Parathyroid adenoma (tissue), 2 donors: ENCODE measurements around the gene PIR.

ENCODE experiments used
- H2AFZ ChIP-seq: fragments of 300-600 bp; sonication (generic); one replicate; pipeline ENCODE4 v1.7.0; 2017; ENCODE audit warnings: antibody characterized with exemption, mild to moderate bottlenecking
- H3K27ac ChIP-seq: fragments of 300-600 bp; sonication (generic); one replicate; pipeline ENCODE4 v1.7.0; 2017
- H3K27me3 ChIP-seq: fragments of 300-600 bp; sonication (generic); one replicate; pipeline ENCODE4 v1.7.0; 2017; ENCODE audit warnings: low read length; ENCODE audit not compliant: control insufficient read depth, insufficient read depth
- H3K36me3 ChIP-seq: fragments of 300-600 bp; sonication (generic); one replicate; pipeline ENCODE4 v1.7.0; 2017; ENCODE audit warnings: low read length; ENCODE audit not compliant: control insufficient read depth, insufficient read depth
- H3K4me1 ChIP-seq: fragments of 300-600 bp; sonication (generic); one replicate; pipeline ENCODE4 v1.7.0; 2017; ENCODE audit warnings: control low read depth
- H3K4me2 ChIP-seq: fragments of 300-600 bp; sonication (generic); one replicate; pipeline ENCODE4 v1.7.0; 2017; ENCODE audit warnings: low read length
- H3K4me3 ChIP-seq: fragments of 300-600 bp; sonication (generic); one replicate; pipeline ENCODE4 v1.7.0; 2017; ENCODE audit warnings: low read depth, low read length
- H3K79me2 ChIP-seq: fragments of 300-600 bp; sonication (generic); one replicate; pipeline ENCODE4 v1.7.0; 2017; ENCODE audit warnings: control low read depth
- H3K9ac ChIP-seq: fragments of 300-600 bp; sonication (generic); one replicate; pipeline ENCODE4 v1.7.0; 2017; ENCODE audit warnings: mild to moderate bottlenecking
- H3K9me3 ChIP-seq: fragments of 300-600 bp; sonication (generic); one replicate; pipeline ENCODE4 v1.7.0; 2017; ENCODE audit warnings: low read length; ENCODE audit not compliant: control insufficient read depth
- CTCF ChIP-seq: fragments of 300-600 bp; sonication (generic); IDR thresholded peaks from one replicate; pipeline ENCODE4 v1.7.0; 2017; ENCODE audit warnings: antibody characterized with exemption, mild to moderate bottlenecking
- donor health status: primary hyperparathyroidism.

PIR gene

GRCh38 chrX:15335135-15336022 lies 157.8 kb downstream of the PIR start, which contains the start of gene PIGA:
Gene PIGA (minus strand): TSS chrX:15335523. CDS start chrX:15331930, 3,593 bp downstream.
- H3K79me2 ChIP-seq: no peaks in the 10 kb centered on the region
- no peak for TF ChIP-seq CTCF
- H3K4me3 ChIP-seq: peak within 1 kb of the TSS; percentile 74
- H3K36me3 ChIP-seq: no peaks in the 10 kb centered on the region
- no peaks in the 10 kb centered on the region for H3K4me1 ChIP-seq
- peak within 1 kb of the TSS; percentile 63 for H3K27ac ChIP-seq
- H3K9ac ChIP-seq: no peak within 1 kb of the TSS
- no peaks in the 10 kb centered on the region for H3K27me3 ChIP-seq
- H3K4me2 ChIP-seq: peak within 1 kb of the TSS; percentile 76
- H3K9me3 ChIP-seq: no peaks in the 10 kb centered on the region
- peak within 1 kb of the TSS; percentile 87 for H2AFZ ChIP-seq
